Neural crest cell (in vitro differentiated cells): ENCODE measurements around the gene FRMPD2. TPM values are rescaled to one million over a fixed set of nuclear protein-coding genes. Genes with fewer than 3 reads are reported as not detected.
A peak's percentile ranks its signal among the peaks of the same experiment; 100 is the strongest.

Source experiments
- DNase-seq: peaks from one replicate; pipeline ENCODE4 v3.0.0; 2021; ENCODE audit warnings: low read depth, mixed read lengths, low spot score
- H3K27ac Mint-ChIP-seq: one replicate; pipeline ENCODE4 v1.8.0; 2021; ENCODE audit warnings: mild to moderate bottlenecking, mixed read lengths; ENCODE audit not compliant: unreplicated experiment
- H3K27me3 Mint-ChIP-seq: 2 replicates; pipeline ENCODE4 v1.8.0; 2021; ENCODE audit warnings: low read depth, mild to moderate bottlenecking, mixed read lengths
- H3K36me3 Mint-ChIP-seq: 2 replicates; pipeline ENCODE4 v1.8.0; 2021; ENCODE audit warnings: low read depth, mild to moderate bottlenecking, mixed read lengths
- H3K4me1 Mint-ChIP-seq: 2 replicates; pipeline ENCODE4 v1.8.0; 2021; ENCODE audit warnings: mixed read lengths
- H3K4me3 Mint-ChIP-seq: one replicate; pipeline ENCODE4 v1.8.0; 2021; ENCODE audit warnings: mild to moderate bottlenecking, mixed read lengths
- H3K9me3 Mint-ChIP-seq: 2 replicates; pipeline ENCODE4 v1.8.0; 2021; ENCODE audit warnings: mixed read lengths
- total RNA-seq: library from RNA; stranded (reverse); gene quantifications from 2 replicates; pipeline ENCODE4 v1.2.1, GENCODE V29; 2021
- TF ChIP-seq, protein P1 (sequence below): fragments of 200-600 bp; sonication (generic); conservative IDR thresholded peaks from 2 replicates; pipeline ENCODE4 v1.5.0; 2021; ENCODE audit warnings: antibody characterized with exemption, mild to moderate bottlenecking

FRMPD2 gene
- total RNA-seq, 1 donor from 2014 or later: 0.26 TPM

DNA sequence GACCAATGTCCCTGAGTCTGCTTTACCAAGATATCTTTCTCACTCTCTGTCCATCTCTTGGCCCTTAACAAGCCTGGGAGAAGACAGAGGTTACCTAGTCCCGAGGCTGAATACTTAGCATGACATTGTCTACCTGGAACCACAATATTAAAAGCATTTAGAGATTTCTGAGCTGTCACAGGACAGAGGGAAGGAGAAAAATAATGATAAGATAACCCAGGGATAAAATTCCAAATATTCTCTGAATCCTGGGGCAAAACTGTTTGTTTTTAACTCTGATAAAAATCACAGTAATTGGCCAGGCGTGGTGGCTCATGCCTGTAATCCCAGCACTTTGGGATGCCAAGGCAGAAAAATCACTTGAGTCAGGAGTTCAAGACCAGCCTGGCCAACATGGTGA lies 19.9 kb upstream of the FRMPD2 start:
- Mint-ChIP-seq H3K4me1 (peaks cover 16% of the 10 kb centered on the region), H3K27ac (no peak overlapping the region), H3K9me3 (peaks cover 2% of the 10 kb centered on the region), H3K36me3 (no peaks in the 10 kb centered on the region), H3K4me3 (no peak overlapping the region), H3K27me3 (no peaks in the 10 kb centered on the region)
- TF ChIP-seq, protein P1, sequence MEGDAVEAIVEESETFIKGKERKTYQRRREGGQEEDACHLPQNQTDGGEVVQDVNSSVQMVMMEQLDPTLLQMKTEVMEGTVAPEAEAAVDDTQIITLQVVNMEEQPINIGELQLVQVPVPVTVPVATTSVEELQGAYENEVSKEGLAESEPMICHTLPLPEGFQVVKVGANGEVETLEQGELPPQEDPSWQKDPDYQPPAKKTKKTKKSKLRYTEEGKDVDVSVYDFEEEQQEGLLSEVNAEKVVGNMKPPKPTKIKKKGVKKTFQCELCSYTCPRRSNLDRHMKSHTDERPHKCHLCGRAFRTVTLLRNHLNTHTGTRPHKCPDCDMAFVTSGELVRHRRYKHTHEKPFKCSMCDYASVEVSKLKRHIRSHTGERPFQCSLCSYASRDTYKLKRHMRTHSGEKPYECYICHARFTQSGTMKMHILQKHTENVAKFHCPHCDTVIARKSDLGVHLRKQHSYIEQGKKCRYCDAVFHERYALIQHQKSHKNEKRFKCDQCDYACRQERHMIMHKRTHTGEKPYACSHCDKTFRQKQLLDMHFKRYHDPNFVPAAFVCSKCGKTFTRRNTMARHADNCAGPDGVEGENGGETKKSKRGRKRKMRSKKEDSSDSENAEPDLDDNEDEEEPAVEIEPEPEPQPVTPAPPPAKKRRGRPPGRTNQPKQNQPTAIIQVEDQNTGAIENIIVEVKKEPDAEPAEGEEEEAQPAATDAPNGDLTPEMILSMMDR: no peak
- no peak for DNase-seq

DNA sequence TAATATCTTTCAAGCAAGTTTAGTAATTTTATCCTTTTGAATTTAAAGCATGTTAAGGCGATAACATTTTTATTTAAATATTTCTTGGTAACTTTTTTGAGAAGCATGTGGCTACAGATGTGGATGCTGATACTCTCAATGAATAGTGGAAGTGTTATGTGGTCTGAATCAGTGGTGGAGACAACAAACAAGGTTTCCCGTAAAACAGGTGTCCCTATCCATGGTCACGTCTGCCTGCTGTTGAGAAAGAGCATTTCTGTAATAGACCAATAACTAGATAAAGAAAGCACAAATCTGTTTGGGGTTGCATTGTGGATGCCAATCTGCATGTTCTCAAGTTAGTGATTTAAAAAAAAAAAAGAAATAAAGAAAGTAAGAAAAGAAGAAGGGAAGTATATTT lies 18.1 kb upstream of the FRMPD2 start:
- H3K27me3 Mint-ChIP-seq: no peaks in the 10 kb centered on the region
- TF ChIP-seq, protein P1: no peak
- no peak overlapping the region for H3K4me3 Mint-ChIP-seq

DNA sequence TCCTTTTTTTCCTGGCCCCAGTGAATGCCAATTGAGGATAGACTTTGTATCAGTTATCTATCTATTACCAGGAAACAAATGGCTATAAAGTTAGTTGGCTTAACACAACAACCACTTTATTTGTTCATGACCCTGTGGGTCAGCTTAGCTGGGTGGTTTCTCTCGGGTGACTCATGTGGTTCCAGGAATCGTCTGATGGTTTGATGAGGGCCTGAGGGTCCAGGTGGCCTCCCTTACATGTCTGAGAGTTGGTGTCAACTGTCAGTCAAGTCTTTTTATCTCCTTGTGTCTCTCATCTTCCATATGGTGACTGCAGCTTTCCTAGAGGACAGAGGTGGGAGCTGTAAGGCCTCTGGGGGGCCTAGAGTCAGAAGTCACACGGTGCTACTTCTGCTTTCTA lies 16.7 kb upstream of the FRMPD2 start:
- Mint-ChIP-seq H3K27me3 (no peaks in the 10 kb centered on the region), H3K27ac (no peak overlapping the region), H3K4me1 (peaks cover 30% of the 10 kb centered on the region), H3K9me3 (peaks cover 4% of the 10 kb centered on the region), H3K4me3 (no peak overlapping the region), H3K36me3 (no peaks in the 10 kb centered on the region)
- TF ChIP-seq, protein P1: no peak
- DNase-seq: no peak

More for the DNA sequence above, 18.1 kb upstream of the FRMPD2 start:
- DNase-seq: no peak
- peaks cover 4% of the 10 kb centered on the region for H3K9me3 Mint-ChIP-seq
- H3K4me1 Mint-ChIP-seq: peaks cover 24% of the 10 kb centered on the region
- no peaks in the 10 kb centered on the region for H3K36me3 Mint-ChIP-seq
- H3K27ac Mint-ChIP-seq: no peak overlapping the region

DNA sequence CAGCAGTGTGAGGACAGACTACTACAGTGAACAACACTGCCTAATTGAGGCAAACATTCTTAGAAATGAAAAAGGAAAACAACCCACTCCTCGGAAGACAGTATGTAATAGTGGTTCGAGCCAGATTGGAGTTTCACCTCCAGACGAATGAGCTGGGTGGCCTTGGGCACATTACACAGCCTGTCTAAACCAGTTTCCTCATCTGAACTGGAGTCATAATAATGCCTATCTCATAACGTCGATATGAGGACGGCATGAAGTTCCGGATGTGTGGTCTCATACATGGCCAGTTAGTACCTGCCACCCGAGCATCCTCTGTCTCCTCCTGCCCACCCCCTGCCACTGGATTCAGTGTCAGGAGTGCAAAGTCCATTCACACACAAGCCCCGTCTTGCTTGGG lies 15.8 kb upstream of the FRMPD2 start:
- H3K36me3 Mint-ChIP-seq: no peaks in the 10 kb centered on the region
- H3K4me1 Mint-ChIP-seq: peaks cover 30% of the 10 kb centered on the region
- peaks cover 7% of the 10 kb centered on the region for H3K9me3 Mint-ChIP-seq
- DNase-seq: no peak
- no peak overlapping the region for H3K4me3 Mint-ChIP-seq
- H3K27me3 Mint-ChIP-seq: no peaks in the 10 kb centered on the region
- TF ChIP-seq, protein P1: no peak
- H3K27ac Mint-ChIP-seq: no peak overlapping the region

DNA sequence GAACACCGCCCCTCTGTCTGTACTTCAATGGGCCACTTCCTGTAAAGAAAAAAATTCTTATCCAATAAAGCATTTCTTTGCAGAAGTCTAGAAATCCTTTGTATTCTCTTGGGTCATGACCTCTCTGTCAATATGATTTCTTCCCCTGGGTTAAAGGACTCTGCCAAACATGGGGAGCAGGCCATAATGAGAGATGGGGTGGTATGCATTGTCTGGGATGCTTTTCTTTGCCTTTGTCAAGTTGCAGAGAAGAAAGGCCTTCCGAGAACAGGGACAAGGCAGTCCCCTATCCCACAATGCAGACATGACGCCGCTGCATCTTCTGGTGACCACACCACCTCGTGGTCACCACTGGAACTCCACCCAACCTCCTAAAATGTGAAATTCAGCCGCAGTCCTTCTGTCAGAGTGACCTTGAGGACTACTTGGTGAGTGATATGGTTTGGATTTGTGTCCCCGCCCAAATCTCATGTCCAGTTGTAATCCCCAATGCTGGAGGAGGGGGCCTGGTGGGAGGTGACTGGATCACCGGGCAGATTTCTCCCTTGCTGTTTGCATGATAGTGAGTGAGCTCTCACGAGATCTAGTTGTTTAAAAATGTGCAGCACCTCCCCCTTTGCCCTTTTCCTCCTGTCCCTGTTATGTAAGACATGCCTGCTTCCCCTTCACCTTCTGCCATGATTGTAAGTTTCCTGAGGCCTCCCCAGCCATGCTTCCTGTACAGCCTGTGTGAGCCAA lies 15.2 kb upstream of the FRMPD2 start:
- H3K4me3 Mint-ChIP-seq: no peak overlapping the region
- no peaks in the 10 kb centered on the region for H3K36me3 Mint-ChIP-seq
- H3K9me3 Mint-ChIP-seq: peaks cover 7% of the 10 kb centered on the region
- DNase-seq: peak; percentile 76
- H3K27ac Mint-ChIP-seq: peak overlapping the region; percentile 66
- TF ChIP-seq, protein P1: peak; percentile 82
- peaks cover 30% of the 10 kb centered on the region for H3K4me1 Mint-ChIP-seq
- H3K27me3 Mint-ChIP-seq: no peaks in the 10 kb centered on the region
